HCEC 1CT (cell line): ENCODE results near the gene OR4D2.
"Not testable (repeated sequence)": the region's sequence is repeated elsewhere in the genome, so short reads cannot be mapped to it uniquely, and the experiment has no call there.

Experiments
- DNase-seq: peaks from one replicate; pipeline ENCODE4 v3.0.0-alpha.2; 2017

The OR4D2 gene

DNA sequence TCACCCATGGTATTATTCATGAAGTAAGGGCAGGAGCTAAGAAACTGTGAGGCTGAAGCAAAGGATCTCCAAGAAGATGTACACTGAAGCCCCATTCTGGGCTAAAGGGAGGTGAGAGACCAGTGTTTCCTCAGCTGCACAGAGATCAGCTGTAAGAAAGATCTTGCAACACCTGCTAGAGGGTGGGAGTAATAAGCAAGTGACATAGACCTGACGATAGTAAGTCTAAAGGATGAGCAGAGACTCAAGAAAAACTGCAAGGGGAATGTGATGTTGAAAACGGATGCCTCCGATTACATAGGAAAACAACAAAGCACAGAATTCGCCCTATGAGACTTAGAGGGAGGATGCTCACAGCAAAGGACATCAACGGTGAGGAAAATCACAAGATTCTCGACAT lies at the start of gene OR4D2:
Gene OR4D2 (plus strand): TSS at position 301 of the 400 bp plus-strand sequence. CDS start 2,674 bp downstream, outside the sequence.
- no peak for DNase-seq

DNA sequence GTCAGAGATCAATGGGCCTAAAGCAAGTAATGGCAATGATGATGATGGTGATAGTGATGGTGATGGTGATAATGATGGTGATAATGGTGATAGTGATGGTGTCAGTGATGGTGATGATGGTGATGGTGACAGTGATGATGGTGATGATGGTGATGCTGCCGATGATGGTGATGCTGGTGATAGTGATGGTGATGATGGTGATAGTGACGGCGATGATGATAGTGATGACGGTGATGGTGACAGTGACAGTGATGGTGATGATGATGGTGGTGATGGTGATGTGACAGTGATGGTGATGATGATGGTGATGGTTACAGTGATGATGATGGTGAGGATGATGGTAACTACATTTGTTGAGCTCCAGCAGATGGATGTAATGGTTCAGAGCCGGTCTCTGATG lies 49.4 kb upstream of the OR4D2 start:
- DNase-seq = no peak

DNA sequence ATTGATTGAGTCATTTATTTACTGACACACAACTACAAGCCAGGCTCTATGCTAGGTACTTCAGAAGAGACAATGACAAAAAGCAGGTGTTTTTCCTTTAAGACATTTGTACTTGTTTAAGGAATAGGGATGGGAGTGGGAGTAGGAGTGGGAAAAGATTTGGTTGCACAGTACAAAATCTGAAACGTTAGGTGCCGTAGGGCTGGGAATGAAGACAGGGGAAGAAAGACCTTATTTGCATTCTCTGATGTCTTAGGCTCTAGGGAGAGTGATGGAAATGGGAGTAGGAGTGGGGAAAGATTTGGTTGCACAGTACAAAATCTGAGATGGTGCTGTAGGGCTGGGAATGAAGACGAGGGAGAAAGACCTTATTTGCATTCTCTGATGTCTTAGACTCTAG lies 47.3 kb upstream of the OR4D2 start:
- DNase-seq = no peak

DNA sequence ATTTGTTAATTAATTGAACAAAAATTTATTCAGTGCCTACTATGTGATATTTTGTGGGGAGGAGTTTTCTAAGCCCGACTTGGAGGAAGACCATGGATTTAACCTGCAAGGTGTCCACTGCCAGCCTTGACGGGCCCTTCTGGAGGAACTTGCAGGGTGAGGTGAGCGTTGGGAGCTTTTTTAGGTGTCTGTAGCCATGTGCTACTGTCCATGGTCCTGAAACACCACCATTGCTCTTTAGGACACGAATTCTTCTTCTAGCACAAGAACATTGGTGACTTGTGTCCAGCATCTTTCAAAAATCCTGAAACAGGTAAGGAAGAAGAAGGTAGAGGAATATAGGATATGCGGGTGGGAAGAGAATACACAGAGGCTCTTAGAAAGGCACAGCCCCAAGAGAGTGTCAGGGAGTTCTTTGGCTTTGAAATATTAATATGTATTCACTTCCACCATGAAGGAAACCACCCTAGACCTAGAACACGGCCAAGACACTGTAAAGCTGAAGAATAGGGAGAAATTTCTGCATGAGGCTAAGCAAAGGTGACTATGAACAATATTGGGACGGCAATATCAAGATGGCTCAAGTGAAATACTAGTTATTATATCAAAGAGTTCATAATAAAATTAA lies 46.5 kb upstream of the OR4D2 start:
- peak; percentile 3 for DNase-seq

DNA sequence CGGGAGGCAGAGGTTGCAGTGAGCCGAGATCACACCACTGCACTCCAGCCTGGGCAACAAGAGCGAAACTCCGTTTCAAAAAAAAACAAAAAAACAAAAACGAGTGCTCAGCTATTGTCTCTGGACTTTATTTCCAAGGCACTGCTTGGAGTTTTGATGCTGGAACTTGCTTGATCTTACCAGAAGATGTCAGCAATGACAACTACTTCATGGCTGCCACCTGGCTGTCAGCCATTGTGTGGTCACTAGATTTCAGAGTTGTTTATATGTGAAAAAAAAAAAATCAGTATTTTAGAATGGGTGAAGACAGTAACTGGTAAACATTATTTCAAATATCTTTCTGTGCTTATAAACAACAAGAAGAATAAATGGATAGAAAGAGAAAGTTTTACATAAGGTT lies 44.9 kb upstream of the OR4D2 start:
- DNase-seq = peak; percentile 49

DNA sequence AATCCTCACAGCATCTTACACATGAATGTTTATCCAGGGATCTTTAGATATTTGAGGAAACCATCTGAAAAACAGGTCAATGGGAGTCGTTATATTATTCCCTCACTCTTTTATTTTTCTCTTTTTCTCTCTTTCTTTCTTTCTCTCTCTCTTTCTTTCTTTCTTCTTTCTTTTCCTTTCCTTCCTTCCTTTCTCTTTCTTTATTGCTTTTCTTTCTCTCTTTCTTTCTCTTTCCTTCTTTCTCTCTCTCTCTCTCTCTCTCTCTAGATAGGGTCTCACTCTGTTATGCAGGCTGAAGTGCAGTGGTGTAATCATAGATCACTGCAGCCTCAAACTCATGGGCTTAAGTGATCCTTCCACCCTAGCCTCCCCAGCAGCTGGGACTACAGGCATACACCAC lies 38.9 kb upstream of the OR4D2 start:
- DNase-seq = no peak

DNA sequence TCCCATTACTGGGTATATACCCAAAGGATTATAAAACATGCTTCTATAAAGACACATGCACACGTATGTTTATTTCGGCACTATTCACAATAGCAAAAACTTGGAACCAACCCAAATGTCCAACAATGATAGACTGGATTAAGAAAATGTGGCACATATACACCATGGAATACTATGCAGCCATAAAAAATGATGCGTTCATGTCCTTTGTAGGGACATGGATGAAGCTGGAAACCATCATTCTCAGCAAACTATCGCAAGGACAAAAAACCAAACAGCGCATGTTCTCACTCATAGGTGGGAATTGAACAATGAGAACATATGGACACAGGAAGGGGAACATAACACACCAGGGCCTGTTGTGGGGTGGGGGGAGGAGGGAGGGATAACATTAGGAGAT lies 34.1 kb upstream of the OR4D2 start:
- DNase-seq = not testable (repeated sequence)

DNA sequence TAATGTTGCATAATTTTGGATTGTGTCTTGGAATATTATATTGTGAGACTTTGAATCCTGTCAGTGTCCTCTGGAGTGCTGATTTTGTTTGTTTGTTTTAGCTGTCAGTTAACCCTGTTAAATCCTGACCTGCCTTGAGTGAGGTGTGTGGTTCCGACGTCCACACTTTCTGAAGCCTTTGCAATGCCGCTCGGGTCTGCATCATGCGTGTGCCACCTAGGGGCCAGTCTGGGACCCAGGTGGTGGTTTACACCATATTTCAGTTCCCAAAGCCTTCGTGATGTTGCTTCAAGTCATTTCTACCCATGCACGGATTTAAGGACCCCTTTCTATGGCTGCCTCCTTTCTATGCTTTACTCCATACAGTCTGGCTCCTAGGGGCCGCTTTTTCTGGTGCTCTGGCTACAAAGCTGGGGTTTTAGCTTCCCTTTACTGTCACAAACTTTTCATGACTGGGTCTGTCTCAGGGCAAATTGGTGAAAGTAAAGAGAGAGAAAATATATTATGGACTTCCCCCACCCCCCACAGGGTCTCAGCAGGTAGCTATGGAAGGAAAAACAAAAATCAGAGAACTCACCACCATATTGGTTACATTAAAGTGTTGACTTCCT lies 30.0 kb upstream of the OR4D2 start:
- DNase-seq = no peak

DNA sequence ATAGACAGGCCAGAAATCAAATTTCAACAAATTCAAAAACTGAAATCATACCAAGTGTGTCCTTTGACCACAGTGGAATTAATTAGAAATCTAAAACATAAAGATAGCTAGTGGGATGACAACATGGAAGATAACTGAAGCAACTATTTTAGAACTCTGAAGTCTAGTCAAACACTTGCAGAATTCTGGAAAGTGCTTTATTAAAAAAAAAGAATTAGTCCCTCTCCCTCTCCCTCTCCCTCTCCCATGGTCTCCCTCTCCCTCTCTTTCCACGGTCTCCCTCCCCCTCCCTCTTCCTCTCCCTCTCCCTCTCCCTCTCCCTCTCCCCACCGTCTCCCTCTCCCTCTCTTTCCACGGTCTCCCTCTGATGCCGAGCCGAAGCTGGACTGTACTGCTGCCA lies 25.3 kb upstream of the OR4D2 start:
- DNase-seq = no peak

DNA sequence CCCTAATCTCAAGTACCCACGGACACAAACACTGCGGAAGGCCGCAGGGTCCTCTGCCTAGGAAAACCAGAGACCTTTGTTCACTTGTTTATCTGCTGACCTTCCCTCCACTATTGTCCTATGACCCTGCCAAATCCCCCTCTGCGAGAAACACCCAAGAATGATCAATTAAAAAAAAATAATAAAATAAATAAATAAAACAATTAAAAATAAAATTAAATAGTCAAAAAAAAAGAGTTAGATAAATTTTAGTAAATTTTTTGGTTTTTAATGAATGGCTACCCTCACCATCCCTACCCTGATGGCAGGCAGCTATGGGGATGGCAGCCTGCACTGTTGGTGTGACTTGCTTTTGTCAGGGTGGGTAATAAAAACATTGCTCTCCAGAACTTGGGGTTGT lies 23.4 kb upstream of the OR4D2 start:
- not testable (repeated sequence) for DNase-seq

DNA sequence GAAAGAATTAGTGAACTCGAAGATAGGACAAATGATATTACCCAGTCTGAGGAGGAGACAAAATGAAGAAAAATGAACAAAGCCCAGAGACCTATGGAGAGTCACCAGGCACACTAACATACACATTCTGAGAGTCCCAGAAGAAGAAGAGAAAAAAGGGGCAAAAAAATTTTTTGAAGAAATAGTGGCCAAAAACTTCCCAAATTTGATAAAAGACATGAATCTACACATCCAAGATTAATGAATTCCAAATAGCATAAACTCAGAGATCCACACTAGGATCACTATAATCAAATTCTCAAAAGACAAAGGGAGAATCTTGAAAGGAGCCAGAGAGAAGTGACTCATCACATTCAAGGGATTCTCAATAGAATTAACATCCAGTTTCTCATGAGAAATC lies 22.0 kb upstream of the OR4D2 start:
- no peak for DNase-seq

DNA sequence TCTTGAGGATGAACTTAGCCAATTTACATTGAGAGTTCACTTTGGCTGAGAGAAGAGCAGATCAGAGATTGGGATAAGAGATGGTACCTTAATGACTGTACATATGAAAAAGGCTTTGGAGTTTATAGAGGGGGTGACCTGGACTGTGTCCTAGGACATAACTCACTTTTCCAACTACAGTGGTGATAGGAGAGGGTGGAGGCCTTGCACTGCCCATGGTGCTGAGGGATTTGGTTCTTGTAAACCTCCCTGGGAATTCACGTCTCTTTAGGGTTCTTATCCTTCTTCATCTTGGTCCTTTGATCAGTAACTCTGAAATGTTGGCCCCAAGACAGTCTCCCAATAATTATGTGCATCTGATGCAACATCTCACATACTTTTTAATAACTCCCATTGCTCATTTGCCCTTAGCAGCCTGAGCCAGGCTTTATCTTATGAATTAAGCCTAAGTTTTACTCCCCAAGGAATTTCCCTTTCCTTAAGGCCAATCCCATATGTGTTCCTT lies 18.8 kb upstream of the OR4D2 start, which contains the start of gene OR4D1:
Gene OR4D1 (plus strand): TSS at position 455 of the 505 bp plus-strand sequence. CDS start 6,770 bp downstream, outside the sequence.
- DNase-seq = no peak

DNA sequence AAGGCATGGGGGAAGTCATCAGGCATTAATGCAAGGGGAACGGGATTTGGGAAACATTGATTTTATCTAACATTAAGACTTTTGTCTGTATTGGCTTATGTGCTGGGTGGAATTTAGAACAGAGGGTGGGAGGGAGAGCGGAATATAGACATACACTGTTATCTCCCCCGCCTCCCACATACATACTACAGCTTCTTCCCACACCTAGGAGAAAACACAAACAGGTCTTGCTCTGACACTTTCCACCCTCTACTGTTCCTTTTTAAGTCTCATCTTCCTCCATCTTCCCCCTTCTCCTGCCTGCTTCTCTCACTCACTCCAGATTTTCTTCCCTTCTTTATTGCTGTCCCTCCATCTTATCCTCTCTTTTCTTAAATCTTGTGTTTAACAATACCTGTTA lies 18.2 kb upstream of the OR4D2 start:
- DNase-seq = no peak

DNA sequence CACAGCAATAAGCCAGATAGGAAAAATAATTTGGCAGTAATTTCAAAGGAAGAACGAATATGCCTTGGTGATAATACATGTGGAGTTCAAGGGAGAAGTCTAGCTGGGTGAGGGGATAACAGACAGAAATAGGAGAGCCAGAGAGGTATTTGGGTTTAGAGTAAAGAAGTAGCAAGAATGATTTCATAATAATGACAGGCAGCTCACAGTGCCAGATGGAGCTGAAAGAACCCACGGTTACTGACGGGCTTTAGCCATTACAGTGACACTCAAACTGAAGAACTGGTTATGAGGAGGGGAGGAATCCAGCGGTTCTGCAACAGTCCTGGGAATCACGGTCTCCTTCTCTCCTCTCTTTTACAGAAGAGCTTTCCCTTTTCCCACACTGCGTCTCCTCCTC lies 16.4 kb upstream of the OR4D2 start:
- DNase-seq = no peak

DNA sequence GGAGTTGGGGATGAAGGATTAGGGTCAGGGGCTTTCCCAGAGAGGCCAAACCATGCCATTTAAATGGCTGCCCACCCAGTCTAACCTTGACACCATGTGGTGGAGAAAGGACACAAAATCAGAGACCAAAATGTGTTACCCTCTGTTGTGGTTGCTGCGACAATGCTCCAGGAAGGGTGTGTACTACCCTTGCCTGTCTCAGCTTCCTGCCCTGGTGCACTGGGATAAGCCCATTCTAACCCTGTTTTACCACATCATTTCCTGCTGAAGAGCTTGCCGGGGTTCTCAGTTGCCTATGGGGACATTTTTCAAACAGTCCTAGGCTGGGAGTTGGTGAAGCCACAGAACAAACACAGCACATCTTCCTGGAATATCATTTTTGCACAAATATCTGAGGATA lies 13.7 kb upstream of the OR4D2 start:
- no peak for DNase-seq

DNA sequence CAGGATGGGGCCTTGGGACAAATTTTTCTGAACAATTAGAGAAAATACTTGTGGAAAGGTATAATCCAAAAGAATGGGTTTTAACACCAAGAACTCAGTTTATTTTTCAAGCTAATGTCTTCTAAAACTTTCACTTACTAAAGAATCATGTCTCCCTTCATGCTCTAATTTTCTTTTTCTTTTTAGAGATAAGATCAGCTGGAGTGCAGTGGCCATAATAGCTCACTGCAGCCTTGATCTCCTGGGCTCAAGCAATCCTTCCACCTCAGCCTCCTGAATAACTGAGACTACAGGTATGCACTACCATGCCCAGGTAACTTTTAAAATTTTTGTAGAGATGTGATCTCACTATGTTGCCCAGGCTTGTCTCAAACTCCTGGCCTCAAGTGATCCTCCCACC lies 13.1 kb upstream of the OR4D2 start:
- no peak for DNase-seq

DNA sequence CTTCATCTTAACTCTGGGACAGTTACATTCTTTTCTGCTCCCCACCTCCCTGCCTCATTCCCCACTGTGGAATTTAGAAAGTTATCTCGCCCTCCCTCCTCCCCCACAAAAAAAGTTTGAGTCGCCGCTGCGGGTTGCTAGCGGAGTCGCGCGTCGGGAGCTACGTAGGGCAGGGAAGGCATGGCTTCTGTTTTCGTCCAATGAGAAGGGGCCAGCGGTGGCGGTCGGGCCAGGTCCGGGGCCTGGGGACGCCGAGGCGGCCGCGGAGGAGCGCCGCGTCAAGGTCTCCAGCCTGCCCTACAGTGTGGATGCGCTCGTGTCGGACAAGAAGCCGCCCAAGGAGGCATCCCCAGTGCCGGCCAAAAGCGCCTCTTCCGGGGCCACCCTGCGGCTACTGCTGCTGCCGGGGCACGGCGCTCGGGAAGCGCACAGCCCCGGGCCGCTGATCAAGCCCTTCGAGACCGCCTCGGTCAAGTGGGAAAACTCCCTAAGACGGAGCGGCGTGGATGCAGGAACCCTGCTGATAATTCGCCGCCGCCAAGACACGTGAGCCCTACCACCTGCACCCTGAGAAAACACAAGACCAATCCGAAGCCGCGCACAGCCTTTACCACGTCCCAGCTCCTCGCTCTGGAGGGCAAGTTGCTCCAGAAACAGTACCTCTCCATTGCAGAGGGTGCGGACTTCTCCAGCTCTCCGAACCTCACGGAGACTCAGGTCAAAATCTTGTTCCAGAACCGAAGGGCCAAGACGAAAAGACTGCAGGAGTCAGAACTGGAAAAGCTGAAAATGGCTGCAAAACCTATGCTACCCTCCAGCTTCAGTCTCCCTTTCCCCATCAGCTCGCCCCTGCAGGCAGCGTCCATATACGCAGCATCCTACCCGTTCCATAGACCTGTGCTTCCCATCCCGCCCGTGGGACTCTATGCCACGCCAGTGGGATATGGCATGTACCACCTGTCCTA lies 9.7 kb upstream of the OR4D2 start:
- no peak for DNase-seq

DNA sequence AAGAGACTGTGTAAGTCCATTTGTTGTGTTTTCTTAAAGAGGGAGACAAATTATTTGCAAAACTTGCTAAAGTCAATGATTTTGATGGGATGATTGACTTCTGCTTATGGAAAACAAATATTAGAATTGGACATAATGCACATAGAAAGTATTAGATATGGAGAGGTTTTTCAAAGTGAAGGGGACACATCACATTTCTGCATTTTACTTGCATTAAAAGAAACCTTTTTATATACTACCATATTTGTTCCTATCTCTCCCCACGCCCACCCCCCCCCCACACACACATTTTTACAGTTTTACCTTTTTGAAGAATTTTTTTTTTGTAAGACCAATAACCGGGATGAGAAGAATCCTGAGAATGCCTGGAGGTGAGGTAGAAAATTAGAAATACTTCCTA lies 8.6 kb upstream of the OR4D2 start:
- no peak for DNase-seq

DNA sequence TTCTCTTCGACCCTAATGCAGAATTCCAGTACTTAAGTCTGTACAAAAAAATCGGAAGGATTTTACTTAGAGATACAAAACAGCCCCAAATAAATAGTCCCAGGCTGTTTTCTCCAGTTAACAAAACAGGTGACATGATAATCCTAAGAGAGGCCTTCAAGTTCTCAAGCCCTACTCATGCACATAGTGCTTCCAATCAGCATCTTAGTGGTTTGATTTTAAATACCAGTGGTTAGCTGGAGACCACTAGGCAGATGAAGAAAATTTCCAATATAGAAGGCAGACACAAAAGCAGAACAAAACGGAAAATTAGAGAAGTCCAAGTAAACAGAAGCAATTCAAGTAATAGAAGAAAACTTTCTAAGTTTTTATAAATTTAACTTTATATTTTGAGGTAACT lies 5.2 kb upstream of the OR4D2 start:
- no peak for DNase-seq

DNA sequence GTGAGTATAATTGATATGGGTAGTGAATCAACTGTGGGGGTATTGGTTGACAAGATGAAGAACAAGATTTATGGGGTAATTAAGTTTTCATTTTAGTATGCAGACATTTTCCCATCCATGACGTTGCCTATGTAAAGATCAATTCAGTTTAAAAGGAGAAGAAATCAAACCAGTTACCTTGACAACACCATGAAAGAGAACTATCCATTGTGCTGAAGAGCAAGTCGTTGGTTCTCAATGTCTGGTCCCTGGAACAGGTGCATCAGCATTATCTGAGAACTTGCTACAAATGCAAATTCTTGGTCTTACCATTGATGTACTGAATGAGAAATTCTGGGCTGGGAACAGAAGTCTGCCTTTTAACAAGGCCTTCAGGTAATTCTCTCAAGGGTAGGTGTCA lies 801 bp upstream of the OR4D2 start:
- DNase-seq = no peak

DNA sequence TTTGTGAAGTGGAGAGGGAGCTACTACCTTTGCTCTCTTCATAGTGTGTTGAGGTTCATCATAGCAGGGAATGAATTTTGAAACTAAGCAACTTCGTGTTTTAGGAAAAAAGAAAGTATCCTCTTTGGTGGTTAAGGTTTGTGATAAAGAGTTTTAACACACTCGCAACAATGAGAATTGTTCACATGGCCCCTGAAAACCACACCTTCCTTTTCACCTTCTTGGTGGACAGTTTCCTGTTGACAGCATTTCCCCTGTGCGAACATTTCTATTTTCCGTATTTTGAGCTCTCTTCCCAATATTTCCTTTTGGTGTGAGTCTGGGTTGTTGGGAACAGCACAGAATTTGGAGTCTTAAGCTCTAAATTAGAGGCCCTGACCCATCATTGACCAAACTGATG lies 3.8 kb downstream of the OR4D2 start:
- DNase-seq = no peak

DNA sequence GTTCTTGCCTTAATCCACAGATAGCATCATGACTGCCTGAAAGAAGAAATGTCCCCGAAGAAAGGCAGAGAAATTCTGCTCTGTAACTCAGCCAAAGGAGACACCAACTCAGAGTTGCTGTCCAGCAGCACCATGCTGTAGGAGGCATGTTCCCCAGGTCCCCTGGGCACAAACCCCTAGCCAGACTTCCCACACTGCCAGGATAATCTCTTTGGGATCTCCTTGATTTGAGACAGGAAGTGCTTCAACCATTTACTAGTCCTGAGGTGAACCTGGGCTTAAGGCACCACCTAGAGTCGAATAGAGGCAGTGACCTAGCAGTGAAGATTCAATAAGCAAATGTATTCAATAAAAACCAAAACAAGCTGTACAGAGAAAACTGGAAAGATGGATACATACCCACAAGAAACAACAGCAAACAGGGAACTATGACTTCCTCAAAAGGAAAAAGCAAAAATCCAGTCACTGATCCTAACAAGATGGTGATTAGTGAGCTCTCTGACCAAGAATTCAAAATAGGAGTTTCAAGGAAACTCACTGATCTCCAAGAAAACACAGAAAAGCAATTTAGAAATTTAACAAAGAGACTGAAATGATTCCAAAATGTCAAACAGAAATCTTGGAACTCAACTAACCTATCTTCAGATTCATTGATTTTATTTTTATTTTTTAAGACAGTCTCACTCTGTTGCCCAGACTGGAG lies 5.7 kb downstream of the OR4D2 start:
- peak; percentile 48 for DNase-seq

DNA sequence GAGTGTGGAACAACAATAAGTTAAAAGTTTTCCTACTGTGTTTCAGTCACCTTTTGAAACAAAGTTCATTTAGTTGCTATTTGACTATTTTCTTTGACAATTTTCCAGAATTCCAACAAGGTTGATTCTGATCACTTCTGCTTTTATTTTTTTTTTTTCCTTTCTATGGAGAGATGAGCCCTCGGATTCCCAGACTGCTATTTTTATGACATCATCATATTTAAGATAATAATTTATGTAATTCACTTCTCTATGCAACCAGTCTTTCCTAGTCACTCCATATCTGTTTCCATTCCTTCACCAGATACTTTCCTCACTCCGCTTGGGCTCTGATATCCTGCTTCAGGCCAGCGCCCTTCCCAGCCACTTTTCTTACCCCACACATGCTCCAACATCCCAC lies 8.1 kb downstream of the OR4D2 start:
- DNase-seq = no peak
